ENCODE data around the gene GNG8. TPM values are rescaled to one million over a fixed set of nuclear protein-coding genes. Genes with fewer than 3 reads are reported as not detected.
A peak's percentile ranks its signal among the peaks of the same experiment; 100 is the strongest.

Gene GNG8
- total and polyA plus RNA-seq, 2 donors (not counting 1 experiment from before 2014, with no cell fraction given), result 6.7 TPM; not detected in 1

- POLR2A ChIA-PET, result interaction anchor here (0.9 to 2.6 kb wide), 11 partner anchors 10 to 531 kb away, joined by 3 to 20 read pairs (median 6); partner anchors contain the start of genes AP2S1, DACT3 and ZC3H4
- peaks cover 31% of the 10 kb centered on the region for H3K4me1 Mint-ChIP-seq
- CTCF ChIA-PET, result interaction anchor here (0.6 to 6.6 kb wide), 14 partner anchors 13 to 748 kb away, joined by 3 to 92 read pairs (median 4); partner anchors contain the start of genes AP2S1, DACT3, DHX34 and GNG8
- peaks cover 0 to 11% of the 10 kb centered on the region in 2 experiments for H3K36me3 ChIP-seq (replicated peaks in 1 of 2; ENCODE audit: control extremely low read depth in 1 of 2, control insufficient read depth in 1 of 2, extremely low read depth in 1 of 2, insufficient read depth in 2 of 2, low read length in 1 of 2)
- peaks cover 1 to 13% (median 12%) of the 10 kb centered on the region in 3 donors for H3K9me3 ChIP-seq (ENCODE audit: control extremely low read depth in 1 of 3, control insufficient read depth in 2 of 3, insufficient read depth in 1 of 3, low read length in 2 of 3)
- H3K9ac ChIP-seq (ENCODE audit: low read length), result peak overlapping the region; percentile 91
- H2AFZ ChIP-seq (ENCODE audit: insufficient read depth, low read depth, low read length, poor library complexity, severe bottlenecking), result peak overlapping the region; percentile 91
- peaks cover 34% of the 10 kb centered on the region for H3K79me2 ChIP-seq (ENCODE audit: control insufficient read depth, insufficient read depth, low read length)
- intact Hi-C loops (cut with micrococcal nuclease), result loop anchor here (1.0 to 5.0 kb wide), 9 partner anchors 14 to 1762 kb away; partner anchors contain the start of genes AP2S1, DACT3, FKRP and STRN4
- H3K27ac Mint-ChIP-seq, result peak overlapping the region; percentile 100
- H3K4me1 ChIP-seq (ENCODE audit: control insufficient read depth in 2 of 2, insufficient read depth in 2 of 2, low read length in 2 of 2), result peaks cover 19 to 30% of the 10 kb centered on the region in 2 donors
- peak overlapping the region; percentile 98 to 100 for H3K27ac ChIP-seq (ENCODE audit: low read length in 2 of 2)
- H3K4me3 ChIP-seq (ENCODE audit: control extremely low read depth in 1 of 5, extremely low read depth in 1 of 5, insufficient read depth in 1 of 5, low read depth in 2 of 5, low read length in 4 of 5), result peak overlapping the region; percentile 64 to 100 (median 99)
- peak overlapping the region; percentile 100 for H3K4me2 ChIP-seq (replicated peaks; ENCODE audit: low read depth, low read length, poor library complexity, severe bottlenecking)
- DNase-seq (peak; percentile 100), ATAC-seq (ENCODE audit: low read depth) (peak; percentile 89)
- peak overlapping the region; percentile 100 for H3K4me3 Mint-ChIP-seq
- peaks cover 8% of the 10 kb centered on the region for H3K9me3 Mint-ChIP-seq (ENCODE audit: insufficient read depth)
- peaks cover 42% of the 10 kb centered on the region for H4K20me1 ChIP-seq (ENCODE audit: control insufficient read depth, insufficient read depth, low read length, poor library complexity, severe bottlenecking)
- no peak for TF ChIP-seq CTCF (IDR thresholded peaks at IDR 0.05)
- TF ChIP-seq EZH2 (IDR thresholded peaks at IDR 0.05; ENCODE audit: borderline replicate concordance, insufficient read depth, low read depth, low read length, poor library complexity, severe bottlenecking), result no peak
- no peaks in the 10 kb centered on the region for H3K27me3 ChIP-seq (replicated peaks in 1 of 4; ENCODE audit: control extremely low read depth in 1 of 4, control insufficient read depth in 3 of 4, insufficient read depth in 4 of 4, low read length in 3 of 4)
- WGBS (ENCODE audit: insufficient coverage), result 1% methylated on average over 93 of the region's 93 CpGs
- H3K27me3 Mint-ChIP-seq, result no peaks in the 10 kb centered on the region
These were observed 35.4 kb downstream of the GNG8 start for GRCh38 chr19:46600384-46601317.

Data from B cell (primary cell).